Stimulated activated CD4-positive, alpha-beta T cell treated with anti-CD3 and anti-CD28 coated beads, Interleukin-2, amount 100 ng/mL, for 48 hours (primary cell): ENCODE data around the gene ARSI.
"Not testable (repeated sequence)": the region's sequence is repeated elsewhere in the genome, so short reads cannot be mapped to it uniquely, and the experiment has no call there.

Experiments used
- DNase-seq, 2 donors: peaks; one replicate each; pipeline ENCODE4 v3.0.0-alpha.2; 2020

The ARSI gene

GRCh38 chr5:150263375-150263775 lies 39.3 kb downstream of the ARSI start:
- no peak for DNase-seq

- DNase-seq: no peak
Observed at GRCh38 chr5:150262502-150262901, 40.2 kb downstream of the ARSI start.

- DNase-seq: no peak
Observed at GRCh38 chr5:150261231-150261630, 41.5 kb downstream of the ARSI start.

GRCh38 chr5:150258130-150258529 lies 44.6 kb downstream of the ARSI start:
- no peak for DNase-seq

GRCh38 chr5:150257424-150257823 lies 45.3 kb downstream of the ARSI start:
- DNase-seq: no peak

GRCh38 chr5:150256410-150257064 lies 46.2 kb downstream of the ARSI start:
- no peak for DNase-seq

- DNase-seq: no peak
Observed at GRCh38 chr5:150255659-150256409, 46.9 kb downstream of the ARSI start.

- no peak for DNase-seq
Observed at GRCh38 chr5:150254774-150255173, 47.9 kb downstream of the ARSI start.

- no peak for DNase-seq
Observed at GRCh38 chr5:150254363-150254762, 48.3 kb downstream of the ARSI start.

GRCh38 chr5:150253416-150254208 lies 49.1 kb downstream of the ARSI start:
- no peak for DNase-seq

GRCh38 chr5:150252489-150252888 lies 50.2 kb downstream of the ARSI start:
- no peak for DNase-seq

GRCh38 chr5:150251504-150251903 lies 51.2 kb downstream of the ARSI start:
- DNase-seq: no peak

GRCh38 chr5:150249744-150250143 lies 53.0 kb downstream of the ARSI start:
- DNase-seq: no peak

- no peak for DNase-seq
Observed at GRCh38 chr5:150248946-150249345, 53.8 kb downstream of the ARSI start.

GRCh38 chr5:150248493-150248892 lies 54.2 kb downstream of the ARSI start:
- not testable (repeated sequence) for DNase-seq

- no peak for DNase-seq
Observed at GRCh38 chr5:150247726-150248125, 55.0 kb downstream of the ARSI start.

- no peak for DNase-seq
Observed at GRCh38 chr5:150246835-150247234, 55.9 kb downstream of the ARSI start.

GRCh38 chr5:150246429-150246828 lies 56.3 kb downstream of the ARSI start:
- DNase-seq: no peak
